Activated CD8-positive, alpha-beta memory T cell treated with anti-CD3 and anti-CD28 coated beads, Interleukin-2, amount 50 U/mL, for 24 hours (primary cell): ENCODE data around the gene FBXW4.
A peak's percentile ranks its signal among the peaks of the same experiment; 100 is the strongest.

ENCODE experiments used
- DNase-seq: peaks from one replicate; pipeline ENCODE4 v3.0.0-alpha.2; 2020; ENCODE audit errors: extremely low read depth

Gene FBXW4

GRCh38 chr10:101696632-101697031, 1.7 kb upstream of the FBXW4 start:
- DNase-seq = no peak

- no peak for DNase-seq
These were observed 477 bp upstream of the FBXW4 start for GRCh38 chr10:101695404-101695890.

- peak; percentile 23 for DNase-seq
These were observed 844 bp downstream of the FBXW4 start for GRCh38 chr10:101693978-101694673.

GRCh38 chr10:101693651-101693977, 1.4 kb downstream of the FBXW4 start:
- no peak for DNase-seq

GRCh38 chr10:101691081-101691480, 3.9 kb downstream of the FBXW4 start:
- no peak for DNase-seq

GRCh38 chr10:101690461-101690860, 4.5 kb downstream of the FBXW4 start:
- no peak for DNase-seq

GRCh38 chr10:101687071-101687658, 7.8 kb downstream of the FBXW4 start:
- no peak for DNase-seq

GRCh38 chr10:101686133-101686925, 8.6 kb downstream of the FBXW4 start:
- no peak for DNase-seq

GRCh38 chr10:101684782-101685181, 10.2 kb downstream of the FBXW4 start:
- DNase-seq = no peak

GRCh38 chr10:101683276-101683675, 11.7 kb downstream of the FBXW4 start:
- DNase-seq = no peak

- DNase-seq = no peak
These were observed 12.7 kb downstream of the FBXW4 start for GRCh38 chr10:101682172-101682825.

- DNase-seq = no peak
These were observed 18.4 kb downstream of the FBXW4 start for GRCh38 chr10:101676565-101676964.

- no peak for DNase-seq
These were observed 19.9 kb downstream of the FBXW4 start for GRCh38 chr10:101675115-101675514.

GRCh38 chr10:101672536-101672935, 22.4 kb downstream of the FBXW4 start:
- DNase-seq = no peak

GRCh38 chr10:101671453-101671852, 23.5 kb downstream of the FBXW4 start:
- DNase-seq = no peak

GRCh38 chr10:101670635-101671034, 24.3 kb downstream of the FBXW4 start:
- no peak for DNase-seq

GRCh38 chr10:101669181-101669580, 25.8 kb downstream of the FBXW4 start:
- no peak for DNase-seq

- DNase-seq = no peak
These were observed 26.4 kb downstream of the FBXW4 start for GRCh38 chr10:101668566-101668965.

- no peak for DNase-seq
These were observed 28.9 kb downstream of the FBXW4 start for GRCh38 chr10:101666083-101666482.

GRCh38 chr10:101663097-101663496, 31.9 kb downstream of the FBXW4 start:
- DNase-seq = no peak

GRCh38 chr10:101660256-101660655, 34.7 kb downstream of the FBXW4 start:
- DNase-seq = no peak

GRCh38 chr10:101658975-101659374, 36.0 kb downstream of the FBXW4 start:
- DNase-seq = no peak
